Measurements from ENCODE around the gene PHF23.

PHF23 gene

GRCh38 chr17:7281953-7282751 lies 42.9 kb upstream of the PHF23 start:
- DNase-seq, result no peak
- Histone ChIP-seq H2BK5ac (ENCODE audit: low read length) (no peak overlapping the region), H3K4me2 (ENCODE audit: low read length) (peak overlapping the region; percentile 70), H3K4me3 (ENCODE audit: low read length) (peak overlapping the region; percentile 46), H2AK5ac (ENCODE audit: low read length) (no peak overlapping the region), H3K27me3 (ENCODE audit: insufficient read depth, low read length, poor library complexity) (no peaks in the 10 kb centered on the region), H4K5ac (ENCODE audit: low read length) (no peak overlapping the region), H3K23ac (ENCODE audit: low read length) (no peak overlapping the region), H3K4me1 (ENCODE audit: control insufficient read depth, low read depth, low read length) (no peaks in the 10 kb centered on the region), H3K56ac (ENCODE audit: low read length) (peak overlapping the region; percentile 67), H3K27ac (ENCODE audit: low read depth, low read length) (no peak overlapping the region), H2BK120ac (ENCODE audit: low read depth, low read length) (no peak overlapping the region), H4K8ac (ENCODE audit: low read depth, low read length) (no peak overlapping the region), H3K9ac (ENCODE audit: low read length) (peak overlapping the region; percentile 61), H3K18ac (ENCODE audit: low read length) (no peak overlapping the region), H3K4ac (ENCODE audit: low read depth, low read length) (no peak overlapping the region), H3K79me2 (ENCODE audit: control insufficient read depth, insufficient read depth, low read length) (no peaks in the 10 kb centered on the region), H2BK15ac (replicated peaks; ENCODE audit: low read depth) (no peak overlapping the region), H3K79me1 (ENCODE audit: low read length) (no peaks in the 10 kb centered on the region), H3K36me3 (ENCODE audit: control insufficient read depth, insufficient read depth, low read length) (no peaks in the 10 kb centered on the region)
- WGBS (ENCODE audit: extremely low coverage, insufficient coverage, low lambda C conversion rate), result no CpG with 5 or more reads among the region's 43 CpGs

- no CpG with 5 or more reads among the region's 71 CpGs for WGBS (ENCODE audit: extremely low coverage, insufficient coverage, low lambda C conversion rate)
- H3K4ac ChIP-seq (ENCODE audit: low read depth, low read length), result no peak within 1 kb of the TSS
These were observed 42.1 kb upstream of the PHF23 start, which contains the start of gene SLC2A4 for GRCh38 chr17:7281074-7281952. TSS of gene SLC2A4 (plus strand) at chr17:7281718. CDS start at chr17:7281935, 217 bp downstream.

GRCh38 chr17:7280519-7281073 lies 41.3 kb upstream of the PHF23 start:
- H3K56ac ChIP-seq (ENCODE audit: low read length), result peak overlapping the region; percentile 61
- H3K9ac ChIP-seq (ENCODE audit: low read length), result peak overlapping the region; percentile 30
- H3K27me3 ChIP-seq (ENCODE audit: insufficient read depth, low read length, poor library complexity), result no peaks in the 10 kb centered on the region
- H2BK5ac ChIP-seq (ENCODE audit: low read length), result no peak overlapping the region
- H3K79me2 ChIP-seq (ENCODE audit: control insufficient read depth, insufficient read depth, low read length), result no peaks in the 10 kb centered on the region
- H2AK5ac ChIP-seq (ENCODE audit: low read length), result no peak overlapping the region
- H3K79me1 ChIP-seq (ENCODE audit: low read length), result no peaks in the 10 kb centered on the region
- no peak overlapping the region for H3K18ac ChIP-seq (ENCODE audit: low read length)
- peak; percentile 94 for DNase-seq
- H3K4ac ChIP-seq (ENCODE audit: low read depth, low read length), result no peak overlapping the region
- H2BK15ac ChIP-seq (replicated peaks; ENCODE audit: low read depth), result no peak overlapping the region
- peak overlapping the region; percentile 41 for H3K4me2 ChIP-seq (ENCODE audit: low read length)
- no peaks in the 10 kb centered on the region for H3K4me1 ChIP-seq (ENCODE audit: control insufficient read depth, low read depth, low read length)
- H3K27ac ChIP-seq (ENCODE audit: low read depth, low read length), result no peak overlapping the region
- H4K5ac ChIP-seq (ENCODE audit: low read length), result no peak overlapping the region
- no peak overlapping the region for H4K8ac ChIP-seq (ENCODE audit: low read depth, low read length)
- H3K36me3 ChIP-seq (ENCODE audit: control insufficient read depth, insufficient read depth, low read length), result no peaks in the 10 kb centered on the region
- WGBS (ENCODE audit: extremely low coverage, insufficient coverage, low lambda C conversion rate), result no CpG with 5 or more reads among the region's 29 CpGs
- H3K4me3 ChIP-seq (ENCODE audit: low read length), result no peak overlapping the region
- H2BK120ac ChIP-seq (ENCODE audit: low read depth, low read length), result no peak overlapping the region
- H3K23ac ChIP-seq (ENCODE audit: low read length), result no peak overlapping the region

More at GRCh38 chr17:7281074-7281952, 42.1 kb upstream of the PHF23 start, which contains the start of gene SLC2A4:
- H2BK15ac ChIP-seq (replicated peaks; ENCODE audit: low read depth), result no peak within 1 kb of the TSS
- H3K9ac ChIP-seq (ENCODE audit: low read length), result peak within 1 kb of the TSS; percentile 61
- H3K4me3 ChIP-seq (ENCODE audit: low read length), result peak within 1 kb of the TSS; percentile 46
- no peak within 1 kb of the TSS for H4K5ac ChIP-seq (ENCODE audit: low read length)
- no peaks in the 10 kb centered on the region for H3K79me2 ChIP-seq (ENCODE audit: control insufficient read depth, insufficient read depth, low read length)
- H3K27ac ChIP-seq (ENCODE audit: low read depth, low read length), result no peak within 1 kb of the TSS
- no peaks in the 10 kb centered on the region for H3K36me3 ChIP-seq (ENCODE audit: control insufficient read depth, insufficient read depth, low read length)
- no peaks in the 10 kb centered on the region for H3K27me3 ChIP-seq (ENCODE audit: insufficient read depth, low read length, poor library complexity)
- peak within 1 kb of the TSS; percentile 67 for H3K56ac ChIP-seq (ENCODE audit: low read length)
- no peak within 1 kb of the TSS for H4K8ac ChIP-seq (ENCODE audit: low read depth, low read length)
- H2BK5ac ChIP-seq (ENCODE audit: low read length), result no peak within 1 kb of the TSS
- no peak within 1 kb of the TSS for H3K23ac ChIP-seq (ENCODE audit: low read length)
- no peak within 1 kb of the TSS for H3K18ac ChIP-seq (ENCODE audit: low read length)
- no peak within 1 kb of the TSS for H2BK120ac ChIP-seq (ENCODE audit: low read depth, low read length)
- peak; percentile 99 for DNase-seq
- H3K4me2 ChIP-seq (ENCODE audit: low read length), result peak within 1 kb of the TSS; percentile 70
- H3K4me1 ChIP-seq (ENCODE audit: control insufficient read depth, low read depth, low read length), result no peaks in the 10 kb centered on the region
- H2AK5ac ChIP-seq (ENCODE audit: low read length), result no peak within 1 kb of the TSS
- H3K79me1 ChIP-seq (ENCODE audit: low read length), result no peaks in the 10 kb centered on the region

GRCh38 chr17:7279448-7279847 lies 40.2 kb upstream of the PHF23 start:
- Histone ChIP-seq H2BK15ac (replicated peaks; ENCODE audit: low read depth) (no peak overlapping the region), H3K56ac (ENCODE audit: low read length) (no peak overlapping the region), H3K27ac (ENCODE audit: low read depth, low read length) (no peak overlapping the region), H3K4me3 (ENCODE audit: low read length) (no peak overlapping the region), H3K9ac (ENCODE audit: low read length) (no peak overlapping the region), H4K8ac (ENCODE audit: low read depth, low read length) (no peak overlapping the region), H2BK5ac (ENCODE audit: low read length) (no peak overlapping the region), H3K79me2 (ENCODE audit: control insufficient read depth, insufficient read depth, low read length) (no peaks in the 10 kb centered on the region), H3K27me3 (ENCODE audit: insufficient read depth, low read length, poor library complexity) (no peaks in the 10 kb centered on the region), H3K4me1 (ENCODE audit: control insufficient read depth, low read depth, low read length) (no peaks in the 10 kb centered on the region), H2AK5ac (ENCODE audit: low read length) (no peak overlapping the region), H3K36me3 (ENCODE audit: control insufficient read depth, insufficient read depth, low read length) (no peaks in the 10 kb centered on the region), H4K5ac (ENCODE audit: low read length) (no peak overlapping the region), H3K23ac (ENCODE audit: low read length) (no peak overlapping the region), H3K4me2 (ENCODE audit: low read length) (no peak overlapping the region), H3K79me1 (ENCODE audit: low read length) (no peaks in the 10 kb centered on the region), H3K18ac (ENCODE audit: low read length) (no peak overlapping the region), H3K4ac (ENCODE audit: low read depth, low read length) (no peak overlapping the region), H2BK120ac (ENCODE audit: low read depth, low read length) (no peak overlapping the region)
- WGBS (ENCODE audit: extremely low coverage, insufficient coverage, low lambda C conversion rate), result no CpG with 5 or more reads among the region's 8 CpGs
- DNase-seq, result no peak

GRCh38 chr17:7266784-7267183 lies 27.5 kb upstream of the PHF23 start:
- Histone ChIP-seq H2BK120ac (ENCODE audit: low read depth, low read length) (no peak overlapping the region), H3K56ac (ENCODE audit: low read length) (no peak overlapping the region), H3K4ac (ENCODE audit: low read depth, low read length) (no peak overlapping the region), H4K5ac (ENCODE audit: low read length) (no peak overlapping the region), H2BK15ac (replicated peaks; ENCODE audit: low read depth) (no peak overlapping the region), H3K4me1 (ENCODE audit: control insufficient read depth, low read depth, low read length) (no peaks in the 10 kb centered on the region), H3K4me2 (ENCODE audit: low read length) (no peak overlapping the region), H2AK5ac (ENCODE audit: low read length) (no peak overlapping the region), H3K9ac (ENCODE audit: low read length) (no peak overlapping the region), H4K8ac (ENCODE audit: low read depth, low read length) (no peak overlapping the region), H3K23ac (ENCODE audit: low read length) (no peak overlapping the region), H3K79me2 (ENCODE audit: control insufficient read depth, insufficient read depth, low read length) (peaks cover 3% of the 10 kb centered on the region), H3K18ac (ENCODE audit: low read length) (no peak overlapping the region), H3K36me3 (ENCODE audit: control insufficient read depth, insufficient read depth, low read length) (no peaks in the 10 kb centered on the region), H2BK5ac (ENCODE audit: low read length) (no peak overlapping the region), H3K27me3 (ENCODE audit: insufficient read depth, low read length, poor library complexity) (no peaks in the 10 kb centered on the region), H3K79me1 (ENCODE audit: low read length) (peaks cover under 1% of the 10 kb centered on the region), H3K4me3 (ENCODE audit: low read length) (no peak overlapping the region), H3K27ac (ENCODE audit: low read depth, low read length) (no peak overlapping the region)
- DNase-seq, result no peak
- WGBS (ENCODE audit: extremely low coverage, insufficient coverage, low lambda C conversion rate), result no CpG with 5 or more reads among the region's 1 CpG
